PC-9 (cell line): ENCODE results near the gene HCN4. TPM values are rescaled to one million over a fixed set of nuclear protein-coding genes. Genes with fewer than 3 reads are reported as not detected.

Experiments used
- BruUV-seq: library from RNA; stranded (reverse); fragments of 400-500 nt; replicated peaks from 2 replicates; lab custom pipeline; 2021; lab: Mats Ljungman, UMichigan
- CTCF ChIA-PET: fragments of 300-600 bp; sonication (Branson Sonifier 250); formaldehyde crosslinking; loops from one replicate; lab custom pipeline; 2022; ENCODE audit warnings: antibody characterized with exemption; lab: Charles Lee
- POLR2A ChIA-PET: fragments of 300-600 bp; sonication (Branson Sonifier 250); formaldehyde crosslinking; loops from one replicate; lab custom pipeline; 2022; ENCODE audit warnings: antibody characterized with exemption; ENCODE audit not compliant: unreplicated experiment; lab: Charles Lee
- DNase-seq, 2 experiments: peaks; one replicate each; pipeline versions ENCODE4 v3.0.0 to v3.0.0-alpha.2; 2015 to 2022; ENCODE audit warnings: mixed read lengths in 1 of 2
- H2AFZ ChIP-seq: fragments of 200-600 bp; sonication (generic); 2 replicates; pipeline ENCODE4 v1.8.1; 2017; ENCODE audit warnings: antibody characterized with exemption
- H3F3A ChIP-seq: fragments of 200-600 bp; sonication (generic); 2 replicates; pipeline ENCODE4 v1.8.1; 2017; ENCODE audit warnings: antibody characterized with exemption, mild to moderate bottlenecking, low read depth; ENCODE audit not compliant: insufficient read depth
- H3K27ac ChIP-seq: fragments of 200-600 bp; sonication (generic); 2 replicates; pipeline ENCODE4 v1.6.1; 2016; ENCODE audit warnings: mixed run types
- H3K27me3 ChIP-seq: fragments of 200-600 bp; sonication (generic); 2 replicates; pipeline ENCODE4 v1.6.1; 2016; ENCODE audit warnings: low read depth, mixed run types; ENCODE audit not compliant: insufficient read depth
- H3K36me3 ChIP-seq: fragments of 200-600 bp; sonication (generic); 2 replicates; pipeline ENCODE4 v1.6.1; 2016; ENCODE audit warnings: low read depth, mixed run types
- H3K4me1 ChIP-seq: fragments of 200-600 bp; sonication (generic); replicated peaks from 2 replicates; pipeline ENCODE4 v1.6.1; 2016; ENCODE audit warnings: mixed run types; ENCODE audit not compliant: insufficient read depth
- H3K4me2 ChIP-seq: fragments of 200-600 bp; sonication (generic); 2 replicates; pipeline ENCODE4 v1.6.1; 2017; ENCODE audit warnings: mixed run types
- H3K4me3 ChIP-seq: fragments of 200-600 bp; sonication (generic); 2 replicates; pipeline ENCODE4 v1.6.1; 2016; ENCODE audit warnings: mixed run types
- H3K79me2 ChIP-seq: fragments of 200-600 bp; sonication (generic); 2 replicates; pipeline ENCODE4 v1.6.1; 2017; ENCODE audit warnings: low read depth, mixed run types
- H3K9me2 ChIP-seq: fragments of 200-600 bp; sonication (generic); 2 replicates; pipeline ENCODE4 v1.8.1; 2017; ENCODE audit warnings: mild to moderate bottlenecking; ENCODE audit not compliant: insufficient read depth
- H3K9me3 ChIP-seq: fragments of 200-600 bp; sonication (generic); 2 replicates; pipeline ENCODE4 v1.8.1; 2016; ENCODE audit warnings: low read depth; ENCODE audit not compliant: insufficient read depth
- H4K20me1 ChIP-seq: fragments of 200-600 bp; sonication (generic); 2 replicates; pipeline ENCODE4 v1.8.1; 2017; ENCODE audit not compliant: insufficient read depth
- EZH2 ChIP-seq: fragments of 200-600 bp; sonication (generic); IDR thresholded peaks from 2 replicates; pipeline ENCODE4 v1.8.0; 2017; ENCODE audit warnings: antibody characterized with exemption, low read depth
- intact Hi-C: fragments of 100-400 bp; cut with micrococcal nuclease; formaldehyde crosslinking; loops from one replicate; pipeline ENCODE4 v1.10.0; 2022; ENCODE audit not compliant: unreplicated experiment
- total RNA-seq: library from RNA; stranded (reverse); gene quantifications from 2 replicates; pipeline ENCODE4 v1.2.3, GENCODE V29; 2021
- TF ChIP-seq, protein P1 (sequence below): fragments of 200-600 bp; sonication (generic); conservative IDR thresholded peaks from 2 replicates; pipeline ENCODE4 v1.6.1; 2017; ENCODE audit warnings: mixed run types, antibody characterized with exemption, mild to moderate bottlenecking, moderate library complexity

HCN4 gene
- total RNA-seq, 1 experiment from 2014 or later: not detected

DNA sequence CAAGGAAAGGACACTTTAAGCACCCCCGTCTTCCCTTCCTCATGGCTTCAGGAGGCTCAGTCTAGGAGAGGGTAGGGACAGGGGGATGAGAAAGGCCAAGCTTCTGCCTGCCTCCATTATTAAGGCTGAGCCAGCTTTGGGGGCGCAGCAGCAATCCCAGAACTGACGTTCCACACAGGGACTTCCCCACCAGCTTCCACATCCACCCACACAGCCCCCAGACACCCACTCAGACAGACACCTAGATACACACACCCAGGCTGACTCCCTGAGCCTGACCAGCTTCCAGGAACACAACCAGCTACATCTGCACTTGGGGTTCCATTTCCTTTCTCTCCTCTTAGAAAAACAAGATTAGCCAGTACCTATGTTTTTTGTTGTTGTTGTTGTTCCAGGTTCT is 4.7 kb downstream of the HCN4 start:
- Histone ChIP-seq H4K20me1 (no peaks in the 10 kb centered on the region), H3K27me3 (peaks cover 69% of the 10 kb centered on the region), H3F3A (no peaks in the 10 kb centered on the region), H3K9me2 (no peaks in the 10 kb centered on the region), H3K4me1 (no peaks in the 10 kb centered on the region), H3K4me2 (no peak overlapping the region), H3K27ac (no peak overlapping the region), H3K4me3 (no peak overlapping the region), H3K36me3 (no peaks in the 10 kb centered on the region), H2AFZ (no peak overlapping the region), H3K9me3 (no peaks in the 10 kb centered on the region), H3K79me2 (no peaks in the 10 kb centered on the region)
- no TSS peak for BruUV-seq
- ChIA-PET POLR2A (no interaction called here), CTCF (no interaction called here)
- DNase-seq: no peak
- intact Hi-C loops: no loop called here
- no peak for TF ChIP-seq EZH2

DNA sequence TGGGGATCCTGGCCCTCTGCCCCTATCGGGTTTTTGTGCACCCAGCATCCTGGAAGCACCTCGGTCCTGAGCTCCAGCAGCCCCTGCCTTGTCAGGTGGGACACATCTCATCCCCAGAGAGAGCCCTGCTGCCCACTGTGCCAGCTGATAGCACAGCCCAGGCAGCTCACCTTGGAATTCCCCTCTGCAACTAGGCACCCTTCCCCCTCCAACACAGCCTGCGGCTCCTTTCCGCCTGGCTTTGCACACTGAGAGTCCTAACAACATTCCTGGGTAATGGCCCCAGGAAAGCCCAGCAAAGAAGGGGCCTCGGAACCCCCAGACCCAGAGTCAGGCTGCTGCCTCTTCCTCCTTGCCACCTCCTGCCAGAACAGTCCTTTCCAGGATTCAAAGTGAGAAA is 5.9 kb downstream of the HCN4 start:
- intact Hi-C loops: no loop called here
- POLR2A ChIA-PET: no interaction called here
- no peak for DNase-seq
- Histone ChIP-seq H3K27me3 (peaks cover 78% of the 10 kb centered on the region), H3K4me1 (no peaks in the 10 kb centered on the region), H3K4me2 (no peak overlapping the region), H4K20me1 (no peaks in the 10 kb centered on the region), H3K36me3 (no peaks in the 10 kb centered on the region), H3K9me2 (no peaks in the 10 kb centered on the region), H3K4me3 (no peak overlapping the region), H3K9me3 (no peaks in the 10 kb centered on the region), H2AFZ (no peak overlapping the region), H3F3A (no peaks in the 10 kb centered on the region), H3K27ac (no peak overlapping the region), H3K79me2 (no peaks in the 10 kb centered on the region)
- CTCF ChIA-PET: no interaction called here
- BruUV-seq: no TSS peak
- no peak for TF ChIP-seq EZH2
- TF ChIP-seq, protein P1, sequence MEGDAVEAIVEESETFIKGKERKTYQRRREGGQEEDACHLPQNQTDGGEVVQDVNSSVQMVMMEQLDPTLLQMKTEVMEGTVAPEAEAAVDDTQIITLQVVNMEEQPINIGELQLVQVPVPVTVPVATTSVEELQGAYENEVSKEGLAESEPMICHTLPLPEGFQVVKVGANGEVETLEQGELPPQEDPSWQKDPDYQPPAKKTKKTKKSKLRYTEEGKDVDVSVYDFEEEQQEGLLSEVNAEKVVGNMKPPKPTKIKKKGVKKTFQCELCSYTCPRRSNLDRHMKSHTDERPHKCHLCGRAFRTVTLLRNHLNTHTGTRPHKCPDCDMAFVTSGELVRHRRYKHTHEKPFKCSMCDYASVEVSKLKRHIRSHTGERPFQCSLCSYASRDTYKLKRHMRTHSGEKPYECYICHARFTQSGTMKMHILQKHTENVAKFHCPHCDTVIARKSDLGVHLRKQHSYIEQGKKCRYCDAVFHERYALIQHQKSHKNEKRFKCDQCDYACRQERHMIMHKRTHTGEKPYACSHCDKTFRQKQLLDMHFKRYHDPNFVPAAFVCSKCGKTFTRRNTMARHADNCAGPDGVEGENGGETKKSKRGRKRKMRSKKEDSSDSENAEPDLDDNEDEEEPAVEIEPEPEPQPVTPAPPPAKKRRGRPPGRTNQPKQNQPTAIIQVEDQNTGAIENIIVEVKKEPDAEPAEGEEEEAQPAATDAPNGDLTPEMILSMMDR: no peak

DNA sequence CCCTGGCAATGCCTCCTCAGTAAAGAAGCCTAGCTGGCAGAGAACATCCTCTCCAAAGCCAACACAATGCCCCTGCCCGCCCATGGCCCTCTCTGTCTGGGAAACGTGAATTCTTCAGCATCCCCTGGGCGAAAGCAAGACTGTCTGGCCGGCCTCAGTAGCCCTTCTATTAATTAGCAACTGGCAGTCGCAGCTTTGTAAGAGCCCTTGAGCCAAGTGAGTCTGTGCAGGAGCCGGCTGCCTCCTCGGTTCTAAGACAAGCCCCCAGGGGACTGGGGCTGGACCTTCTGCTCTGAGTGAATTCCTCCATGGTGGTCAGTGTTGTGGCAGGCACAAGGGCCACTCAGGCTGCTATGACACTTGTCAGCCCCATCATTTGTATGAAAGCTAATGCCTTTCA is 7.4 kb downstream of the HCN4 start:
- POLR2A ChIA-PET: no interaction called here

More for the DNA sequence above, 7.4 kb downstream of the HCN4 start:
- Histone ChIP-seq H3K4me2 (no peak overlapping the region), H3K27me3 (peaks cover 91% of the 10 kb centered on the region), H3K9me2 (no peaks in the 10 kb centered on the region), H3K4me3 (no peak overlapping the region), H3K9me3 (no peaks in the 10 kb centered on the region), H3K79me2 (no peaks in the 10 kb centered on the region), H2AFZ (no peak overlapping the region), H3K36me3 (no peaks in the 10 kb centered on the region), H3K4me1 (no peaks in the 10 kb centered on the region), H3F3A (no peaks in the 10 kb centered on the region), H4K20me1 (no peaks in the 10 kb centered on the region), H3K27ac (no peak overlapping the region)
- no peak for DNase-seq
- intact Hi-C loops: no loop called here
- CTCF ChIA-PET: no interaction called here
- TF ChIP-seq EZH2: no peak
- TF ChIP-seq, protein P1: no peak
- BruUV-seq: no TSS peak
